OCI-LY7 (cell line): Measurements from ENCODE around the gene PSME4. TPM values are rescaled to one million over a fixed set of nuclear protein-coding genes. Genes with fewer than 3 reads are reported as not detected.
"Not testable (repeated sequence)": the region's sequence is repeated elsewhere in the genome, so short reads cannot be mapped to it uniquely, and the experiment has no call there.

Source experiments
- BruUV-seq: library from RNA; stranded (reverse); fragments of 400-500 nt; replicated peaks from 2 replicates; lab custom pipeline; 2021; lab: Mats Ljungman, UMichigan
- CTCF ChIA-PET: fragments of 300-600 bp; sonication (Branson Sonifier 250); formaldehyde crosslinking; loops from one replicate; lab custom pipeline; 2022; ENCODE audit warnings: antibody characterized with exemption; ENCODE audit not compliant: unreplicated experiment; lab: Charles Lee
- POLR2A ChIA-PET: fragments of 300-600 bp; sonication (Branson Sonifier 250); formaldehyde crosslinking; loops from one replicate; lab custom pipeline; 2022; ENCODE audit warnings: antibody characterized with exemption; lab: Charles Lee
- DNase-seq: peaks from one replicate; pipeline ENCODE4 v3.0.0-alpha.2; 2015; ENCODE audit warnings: low spot score
- H2AFZ ChIP-seq: fragments of 200-600 bp; sonication (generic), shearing (Covaris generic); 2 replicates; pipeline ENCODE4 v1.6.1; 2014; ENCODE audit warnings: mild to moderate bottlenecking, antibody characterized with exemption, low read length, moderate library complexity
- H3K27ac ChIP-seq: fragments of 200-600 bp; sonication (generic); 2 replicates; pipeline ENCODE4 v1.5.1; 2014; ENCODE audit warnings: mixed run types, low read depth, mild to moderate bottlenecking, moderate library complexity, low read length, inconsistent platforms; ENCODE audit not compliant: poor library complexity, severe bottlenecking
- H3K36me3 ChIP-seq: fragments of 200-600 bp; sonication (generic); 2 replicates; pipeline ENCODE4 v1.6.1; 2014; ENCODE audit warnings: mild to moderate bottlenecking, antibody characterized with exemption, low read length, moderate library complexity, mixed read lengths; ENCODE audit not compliant: insufficient read depth
- H3K4me1 ChIP-seq: fragments of 200-600 bp; sonication (generic); 2 replicates; pipeline ENCODE4 v1.5.1; 2014; ENCODE audit warnings: mild to moderate bottlenecking, low read length; ENCODE audit not compliant: insufficient read depth, poor library complexity, severe bottlenecking
- H3K4me2 ChIP-seq: fragments of 200-600 bp; sonication (generic); 2 replicates; pipeline ENCODE4 v1.6.1; 2014; ENCODE audit warnings: mild to moderate bottlenecking, low read length
- H3K4me3 ChIP-seq: fragments of 200-600 bp; sonication (generic); 2 replicates; pipeline ENCODE4 v1.5.1; 2014; ENCODE audit warnings: mild to moderate bottlenecking, low read depth, low read length; ENCODE audit not compliant: poor library complexity, severe bottlenecking
- H3K79me2 ChIP-seq: fragments of 200-600 bp; sonication (generic); 2 replicates; pipeline ENCODE4 v1.6.1; 2016; ENCODE audit warnings: low read depth, mild to moderate bottlenecking, low read length, moderate library complexity, mixed read lengths; ENCODE audit not compliant: insufficient read depth
- H3K9me2 ChIP-seq: fragments of 200-600 bp; sonication (generic); 2 replicates; pipeline ENCODE4 v1.6.1; 2016; ENCODE audit warnings: mild to moderate bottlenecking, low read length, mixed read lengths; ENCODE audit not compliant: insufficient read depth
- H3K9me3 ChIP-seq: fragments of 200-600 bp; sonication (generic); 2 replicates; pipeline ENCODE4 v1.6.1; 2014; ENCODE audit warnings: mild to moderate bottlenecking, mixed run types, low read length, mixed read lengths
- H4K20me1 ChIP-seq: fragments of 200-600 bp; sonication (generic); 2 replicates; pipeline ENCODE4 v1.6.1; 2014; ENCODE audit warnings: mild to moderate bottlenecking, antibody characterized with exemption, low read length, moderate library complexity, mixed read lengths; ENCODE audit not compliant: insufficient read depth
- EZH2phosphoT487 ChIP-seq: fragments of 200-600 bp; sonication (generic); IDR thresholded peaks from 2 replicates; pipeline ENCODE4 v1.6.1; 2018; ENCODE audit warnings: low read depth, borderline replicate concordance, mild to moderate bottlenecking, mixed run types, antibody characterized with exemption, low read length, moderate library complexity, mixed read lengths
- intact Hi-C: fragments of 100-400 bp; cut with micrococcal nuclease; formaldehyde crosslinking; loops from one replicate; pipeline ENCODE4 v1.10.0; 2022; ENCODE audit not compliant: unreplicated experiment
- total RNA-seq, 2 experiments: library from RNA; depleted of rRNA in 1 of 2; stranded (reverse); fragments of >200 nt in 1 of 2; shearing (Covaris generic) in 1 of 2; gene quantifications; 2 replicates each; pipeline ENCODE4 v1.2.3, GENCODE V29; 2014 to 2022
- TF ChIP-seq, protein P1 (sequence below): fragments of 200-600 bp; sonication (generic); conservative IDR thresholded peaks from 2 replicates; pipeline ENCODE4 v1.5.1; 2014; ENCODE audit warnings: mild to moderate bottlenecking, antibody characterized with exemption, low read length, moderate library complexity, mixed read lengths

The PSME4 gene
- total RNA-seq, 2 experiments from 2014 or later: 38.8 to 82.9 TPM

DNA sequence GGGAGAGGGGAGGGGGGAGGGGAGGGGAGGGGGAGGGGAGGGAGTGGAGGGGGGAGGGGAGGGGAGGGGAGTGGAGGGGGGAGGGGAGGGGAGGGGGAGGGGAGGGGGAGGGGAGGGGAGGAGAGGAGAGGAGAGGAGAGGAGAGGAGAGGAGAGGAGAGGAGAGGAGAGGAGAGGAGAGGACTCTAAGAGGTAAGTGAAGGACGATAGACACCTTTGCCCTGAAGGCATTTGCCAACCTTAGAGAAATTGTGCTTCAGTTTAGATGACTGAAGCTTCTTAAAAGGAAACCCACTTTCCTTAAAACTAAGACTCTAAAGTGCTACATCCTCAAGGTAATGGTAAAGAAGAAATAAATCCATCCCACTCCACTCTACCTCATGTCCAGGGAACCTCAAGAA is 130.2 kb downstream of the PSME4 start:
- CTCF ChIA-PET: no interaction called here
- no peaks in the 10 kb centered on the region for H3K79me2 ChIP-seq
- H4K20me1 ChIP-seq: no peaks in the 10 kb centered on the region
- no peak overlapping the region for H3K4me3 ChIP-seq
- no peak overlapping the region for H3K27ac ChIP-seq
- intact Hi-C loops: no loop called here
- no peaks in the 10 kb centered on the region for H3K9me3 ChIP-seq
- POLR2A ChIA-PET: interaction anchor here (0.7 kb wide), 1 partner anchor 70 kb away, joined by 3 read pairs; no protein-coding TSS in a partner anchor
- TF ChIP-seq, protein P1, sequence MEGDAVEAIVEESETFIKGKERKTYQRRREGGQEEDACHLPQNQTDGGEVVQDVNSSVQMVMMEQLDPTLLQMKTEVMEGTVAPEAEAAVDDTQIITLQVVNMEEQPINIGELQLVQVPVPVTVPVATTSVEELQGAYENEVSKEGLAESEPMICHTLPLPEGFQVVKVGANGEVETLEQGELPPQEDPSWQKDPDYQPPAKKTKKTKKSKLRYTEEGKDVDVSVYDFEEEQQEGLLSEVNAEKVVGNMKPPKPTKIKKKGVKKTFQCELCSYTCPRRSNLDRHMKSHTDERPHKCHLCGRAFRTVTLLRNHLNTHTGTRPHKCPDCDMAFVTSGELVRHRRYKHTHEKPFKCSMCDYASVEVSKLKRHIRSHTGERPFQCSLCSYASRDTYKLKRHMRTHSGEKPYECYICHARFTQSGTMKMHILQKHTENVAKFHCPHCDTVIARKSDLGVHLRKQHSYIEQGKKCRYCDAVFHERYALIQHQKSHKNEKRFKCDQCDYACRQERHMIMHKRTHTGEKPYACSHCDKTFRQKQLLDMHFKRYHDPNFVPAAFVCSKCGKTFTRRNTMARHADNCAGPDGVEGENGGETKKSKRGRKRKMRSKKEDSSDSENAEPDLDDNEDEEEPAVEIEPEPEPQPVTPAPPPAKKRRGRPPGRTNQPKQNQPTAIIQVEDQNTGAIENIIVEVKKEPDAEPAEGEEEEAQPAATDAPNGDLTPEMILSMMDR: no peak
- TF ChIP-seq EZH2phosphoT487: no peak
- H3K4me2 ChIP-seq: no peak overlapping the region
- no TSS peak for BruUV-seq
- no peaks in the 10 kb centered on the region for H3K36me3 ChIP-seq
- H2AFZ ChIP-seq: no peak overlapping the region
- H3K4me1 ChIP-seq: no peaks in the 10 kb centered on the region
- DNase-seq: no peak
- H3K9me2 ChIP-seq: no peaks in the 10 kb centered on the region

DNA sequence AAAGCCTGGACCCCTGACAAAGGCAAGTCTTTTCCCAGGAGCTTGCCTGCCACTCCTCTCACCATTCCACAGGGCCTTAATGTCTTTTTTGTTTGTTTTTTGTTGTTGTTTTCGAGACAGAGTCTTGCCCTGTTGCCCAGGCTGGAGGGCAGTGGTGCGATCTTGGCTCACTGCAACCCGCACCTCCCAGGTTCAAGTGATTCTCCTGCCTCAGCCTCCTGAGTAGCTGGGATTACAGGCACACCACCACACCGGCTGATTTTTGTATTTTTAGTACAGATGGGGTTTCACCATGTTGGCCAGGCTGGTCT is 140.9 kb downstream of the PSME4 start:
- H3K9me3 ChIP-seq, CTCF ChIA-PET, H3K4me1 ChIP-seq, H3K4me2 ChIP-seq, H3K36me3 ChIP-seq, H3K27ac ChIP-seq, H3K9me2 ChIP-seq, DNase-seq, H3K4me3 ChIP-seq, H3K79me2 ChIP-seq, BruUV-seq, H2AFZ ChIP-seq, H4K20me1 ChIP-seq: not testable (repeated sequence)
- intact Hi-C loops: loop anchor here (10.0 kb wide), 1 partner anchor 405 kb away; no protein-coding TSS in a partner anchor
- POLR2A ChIA-PET: interaction anchor here (1.0 kb wide), 2 partner anchors 62 to 571 kb away, joined by 3 read pairs; partner anchors contain the start of gene CHAC2

DNA sequence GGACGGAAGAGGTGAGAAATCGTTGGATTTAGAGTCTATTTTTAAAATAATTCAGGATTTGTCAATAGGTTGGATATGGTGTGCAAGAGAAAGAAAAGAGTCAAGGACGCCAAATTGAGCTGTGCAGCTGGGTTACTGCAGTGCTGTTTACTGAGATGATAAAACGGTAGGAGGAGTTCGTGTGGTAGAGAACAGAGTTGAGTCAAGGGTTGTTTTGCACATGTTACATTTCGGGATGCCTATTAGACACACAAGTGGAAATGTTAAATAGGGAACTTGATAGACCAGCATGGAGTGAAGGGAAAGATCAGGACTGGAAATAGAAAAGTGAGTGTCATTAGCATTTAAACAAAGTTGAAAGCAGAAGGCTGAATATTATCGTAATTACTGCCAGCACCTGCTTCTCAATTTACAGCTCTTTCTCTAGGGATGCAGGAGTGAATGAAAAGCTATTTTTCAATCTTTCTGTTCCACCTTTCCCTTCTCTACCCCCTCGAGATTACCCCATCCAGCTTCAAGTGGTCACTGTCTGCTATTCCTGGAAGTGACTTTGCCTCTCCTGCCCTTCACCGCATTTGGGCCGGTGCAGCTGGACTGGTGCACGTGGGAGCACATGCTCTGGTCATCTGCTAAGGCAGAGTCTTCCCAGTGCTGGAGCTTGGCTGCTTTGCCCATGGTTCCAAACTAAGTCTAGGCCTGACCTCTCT is 141.4 kb downstream of the PSME4 start:
- Histone ChIP-seq H3K79me2 (no peaks in the 10 kb centered on the region), H3K4me3 (no peak overlapping the region), H3K27ac (no peak overlapping the region), H3K36me3 (no peaks in the 10 kb centered on the region), H3K4me1 (no peaks in the 10 kb centered on the region), H3K4me2 (no peak overlapping the region), H3K9me3 (no peaks in the 10 kb centered on the region), H2AFZ (no peak overlapping the region), H3K9me2 (no peaks in the 10 kb centered on the region), H4K20me1 (no peaks in the 10 kb centered on the region)
- intact Hi-C loops: loop anchor here (10.0 kb wide), 1 partner anchor 405 kb away; no protein-coding TSS in a partner anchor
- DNase-seq: no peak
- ChIA-PET POLR2A (interaction anchor here (0.6 to 1.0 kb wide), 3 partner anchors 61 to 572 kb away, joined by 3 to 4 read pairs (median 3); partner anchors contain the start of gene CHAC2), CTCF (no interaction called here)
- no TSS peak for BruUV-seq
- no peak for TF ChIP-seq EZH2phosphoT487
- TF ChIP-seq, protein P1: no peak
